Keratinocyte (primary cell): Measurements from ENCODE around the gene DSCAML1. TPM values are rescaled to one million over a fixed set of nuclear protein-coding genes. Genes with fewer than 3 reads are reported as not detected.

Experiments used
- DNase-seq: peaks from one replicate; pipeline ENCODE4 v3.0.0-alpha.2; 2011; ENCODE audit warnings: low read depth, missing footprints, low spot score
- FAIRE-seq: peaks from 2 replicates; lab custom pipeline; 2011; peaks lifted over from hg19 to GRCh38; lab: Jason Lieb, UNC
- H2AFZ ChIP-seq: 2 replicates; pipeline ENCODE4 v1.6.0; 2012; ENCODE audit warnings: low read length, control low read depth, inconsistent platforms; ENCODE audit not compliant: control insufficient read depth
- H3K27ac ChIP-seq: 2 replicates; pipeline ENCODE4 v1.5.1; 2011; ENCODE audit warnings: low read length; ENCODE audit not compliant: control insufficient read depth, insufficient read depth
- H3K27me3 ChIP-seq: 3 replicates; pipeline ENCODE4 v1.6.0; 2011; ENCODE audit warnings: low read length; ENCODE audit not compliant: control insufficient read depth, insufficient read depth; ENCODE audit errors: extremely low read depth
- H3K36me3 ChIP-seq, 2 experiments: 2 replicates in 1 of 2; 3 replicates in 1 of 2; pipeline ENCODE4 v1.5.1; 2011; ENCODE audit warnings: low read length in 2 of 2, mild to moderate bottlenecking in 1 of 2; ENCODE audit not compliant: control insufficient read depth in 2 of 2, insufficient read depth in 2 of 2; ENCODE audit errors: extremely low read depth in 1 of 2
- H3K4me1 ChIP-seq: 3 replicates; pipeline ENCODE4 v1.5.1; 2011; ENCODE audit warnings: low read length; ENCODE audit not compliant: control insufficient read depth, insufficient read depth; ENCODE audit errors: extremely low read depth
- H3K4me2 ChIP-seq: 3 replicates; pipeline ENCODE4 v1.6.0; 2011; ENCODE audit warnings: low read depth, low read length; ENCODE audit not compliant: control insufficient read depth, insufficient read depth; ENCODE audit errors: extremely low read depth
- H3K4me3 ChIP-seq, 3 experiments: fragments of 200-600 bp in 1 of 3; sonication (generic) in 1 of 3; 2 replicates in 2 of 3; 3 replicates in 1 of 3; pipeline ENCODE4 v1.5.1; 2011 to 2016; ENCODE audit warnings: low read length in 3 of 3, mild to moderate bottlenecking in 3 of 3, control low read depth in 2 of 3, inconsistent platforms in 1 of 3, low read depth in 1 of 3, mixed read lengths in 1 of 3, mixed run types in 1 of 3, moderate library complexity in 1 of 3; ENCODE audit not compliant: control insufficient read depth in 2 of 3, insufficient read depth in 2 of 3; ENCODE audit errors: extremely low read depth in 1 of 3
- H3K79me2 ChIP-seq: 2 replicates; pipeline ENCODE4 v1.6.0; 2012; ENCODE audit warnings: low read length; ENCODE audit not compliant: control insufficient read depth, insufficient read depth
- H3K9ac ChIP-seq: 3 replicates; pipeline ENCODE4 v1.6.0; 2011; ENCODE audit warnings: low read length; ENCODE audit not compliant: control insufficient read depth, insufficient read depth; ENCODE audit errors: extremely low read depth
- H3K9me1 ChIP-seq: 3 replicates; pipeline ENCODE4 v1.6.0; 2011; ENCODE audit warnings: low read length; ENCODE audit not compliant: control insufficient read depth, insufficient read depth; ENCODE audit errors: extremely low read depth
- H3K9me3 ChIP-seq: 2 replicates; pipeline ENCODE4 v1.5.1; 2012; ENCODE audit warnings: low read depth, low read length; ENCODE audit not compliant: control insufficient read depth
- H4K20me1 ChIP-seq: 3 replicates; pipeline ENCODE4 v1.6.0; 2011; ENCODE audit warnings: low read length; ENCODE audit not compliant: control insufficient read depth, insufficient read depth; ENCODE audit errors: extremely low read depth
- CTCF ChIP-seq, 3 experiments: IDR thresholded peaks in 1 of 3; conservative IDR thresholded peaks in 1 of 3; optimal IDR thresholded peaks in 1 of 3; 2 replicates in 2 of 3; 3 replicates in 1 of 3; pipeline versions ENCODE3 to v1.5.1; 2011; ENCODE audit warnings: low read length in 3 of 3, mild to moderate bottlenecking in 3 of 3, moderate library complexity in 2 of 3, control low read depth in 1 of 3, inconsistent platforms in 1 of 3; ENCODE audit not compliant: insufficient read depth in 2 of 3; ENCODE audit errors: extremely low read depth in 1 of 3
- EZH2 ChIP-seq: IDR thresholded peaks from one replicate; pipeline ENCODE4 v1.6.1; 2012; ENCODE audit warnings: inconsistent platforms, mild to moderate bottlenecking, low read length, moderate library complexity
- dilution Hi-C: fragments of 300-500 bp; cut with MboI; formaldehyde crosslinking; loops from one replicate; pipeline ENCODE4 v1.7.0; 2020; ENCODE audit warnings: low sequenced_read_pairs; ENCODE audit not compliant: extremely low pct_ligation_motif_present
- polyA plus RNA-seq, 5 experiments: library from polyadenylated mRNA; depleted of rRNA in 3 of 5; stranded (reverse) in 3 of 5; stranded (forward) in 1 of 5; unstranded in 1 of 5; fragments of >200 nt; gene quantifications; 1 replicate in 1 of 5; 2 replicates in 3 of 5; 3 replicates in 1 of 5; pipeline versions ENCODE4 v1.2.1 to v1.2.3, GENCODE V29; 2011 to 2012; ENCODE audit warnings: missing spikeins in 2 of 5, low read depth in 1 of 5, low replicate concordance in 1 of 5

DSCAML1 gene
- polyA plus RNA-seq, 1 donor (not counting 4 experiments of a cell fraction or from before 2014, with no cell fraction given): not detected

DNA sequence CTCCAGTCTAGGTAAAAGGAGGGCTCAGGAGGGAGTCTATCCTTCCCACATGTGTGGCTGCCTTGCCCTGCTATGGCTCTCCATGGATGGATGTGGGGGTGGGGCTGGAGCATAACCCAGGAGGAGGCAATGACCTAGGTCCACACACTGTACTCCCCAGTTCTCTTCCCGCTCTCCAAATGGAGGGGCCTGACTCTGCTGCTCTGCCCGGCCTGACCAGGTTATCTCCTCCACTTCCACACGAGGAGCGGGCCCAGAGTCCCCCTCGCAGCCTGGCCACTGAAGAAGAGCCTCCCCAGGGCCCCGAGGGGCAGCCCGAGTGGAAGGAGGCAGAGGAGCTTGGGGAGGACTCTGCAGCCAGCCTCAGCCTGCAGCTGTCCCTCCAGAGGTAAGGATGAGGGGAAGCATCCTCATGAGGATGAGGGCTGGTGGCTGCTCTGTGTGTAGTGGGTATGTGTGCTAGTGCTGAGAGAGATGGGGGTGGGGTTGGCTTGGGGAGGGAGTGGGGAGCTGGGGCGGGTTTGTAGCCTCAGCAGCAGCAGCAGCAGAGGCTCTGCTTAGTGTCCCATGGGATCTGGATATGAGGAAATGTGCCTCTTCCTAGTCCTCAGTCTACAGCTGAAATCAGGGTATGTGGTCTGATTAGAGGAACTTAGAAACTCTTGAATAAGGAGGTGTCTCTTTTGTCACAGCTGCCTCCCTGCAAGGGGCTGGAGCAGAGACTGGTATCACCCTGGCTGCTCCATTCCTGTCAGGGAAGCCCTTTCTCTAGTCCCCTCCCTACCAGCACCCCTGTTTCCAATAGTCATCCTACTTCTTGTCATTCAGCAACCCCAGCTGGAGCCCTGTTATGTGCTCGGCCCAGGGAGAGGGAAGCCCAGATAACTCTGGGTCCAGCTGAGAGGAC, 415.3 kb downstream of the DSCAML1 start:
- H3K4me3 ChIP-seq: no peak overlapping the region
- no peak overlapping the region for H2AFZ ChIP-seq
- no peaks in the 10 kb centered on the region for H3K9me1 ChIP-seq
- FAIRE-seq: no peak
- no peaks in the 10 kb centered on the region for H3K27me3 ChIP-seq
- no peak overlapping the region for H3K9ac ChIP-seq
- H4K20me1 ChIP-seq: no peaks in the 10 kb centered on the region
- dilution Hi-C loops: no loop called here
- no peak overlapping the region for H3K27ac ChIP-seq
- no peak overlapping the region for H3K4me2 ChIP-seq
- TF ChIP-seq CTCF (optimal IDR thresholded peaks at IDR 0.05 in 1 of 3, IDR thresholded peaks at IDR 0.05 in 1 of 3, conservative IDR thresholded peaks at IDR 0.05 in 1 of 3; ENCODE audit: extremely low read depth in 1 of 3, insufficient read depth in 2 of 3, low read length in 3 of 3) (no peak), EZH2 (no peak)
- H3K36me3 ChIP-seq: peaks cover 20 to 32% of the 10 kb centered on the region in 2 experiments
- H3K9me3 ChIP-seq: no peaks in the 10 kb centered on the region
- H3K4me1 ChIP-seq: peaks cover 23% of the 10 kb centered on the region
- no peak for DNase-seq
- no peaks in the 10 kb centered on the region for H3K79me2 ChIP-seq

DNA sequence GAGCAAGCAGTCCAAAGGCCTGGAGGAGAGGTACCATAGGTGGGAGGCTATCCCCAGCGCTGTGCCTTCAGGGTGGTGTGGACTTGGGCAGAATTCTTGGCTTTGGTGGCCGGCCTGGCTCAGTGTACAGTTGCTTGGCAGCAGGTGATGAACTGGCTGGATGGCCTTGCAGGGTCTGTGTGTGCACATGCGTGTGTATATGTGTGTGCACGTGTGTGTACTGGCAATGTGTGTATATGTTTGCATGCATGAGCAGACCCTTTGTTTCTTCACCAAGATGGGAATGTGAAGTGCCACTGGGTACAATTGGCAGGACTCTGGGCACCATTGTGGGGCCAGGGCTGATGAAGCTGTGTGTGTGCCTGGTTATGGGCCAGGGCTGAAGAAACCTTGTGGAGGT, 416.3 kb downstream of the DSCAML1 start:
- dilution Hi-C loops: no loop called here
- FAIRE-seq: no peak
- DNase-seq: no peak
- Histone ChIP-seq H3K9me3 (no peaks in the 10 kb centered on the region), H2AFZ (no peak overlapping the region), H3K27ac (no peak overlapping the region), H3K79me2 (no peaks in the 10 kb centered on the region), H3K4me1 (peaks cover 23% of the 10 kb centered on the region), H3K27me3 (no peaks in the 10 kb centered on the region), H3K9ac (no peak overlapping the region), H3K36me3 (peaks cover 17 to 35% of the 10 kb centered on the region in 2 experiments), H4K20me1 (no peaks in the 10 kb centered on the region), H3K9me1 (no peaks in the 10 kb centered on the region), H3K4me3 (no peak overlapping the region), H3K4me2 (no peak overlapping the region)
- TF ChIP-seq CTCF (optimal IDR thresholded peaks at IDR 0.05 in 1 of 3, IDR thresholded peaks at IDR 0.05 in 1 of 3, conservative IDR thresholded peaks at IDR 0.05 in 1 of 3; ENCODE audit: extremely low read depth in 1 of 3, insufficient read depth in 2 of 3, low read length in 3 of 3): no peak
- no peak for TF ChIP-seq EZH2
